ENCODE measurements around the gene MED28. TPM values are rescaled to one million over a fixed set of nuclear protein-coding genes. Genes with fewer than 3 reads are reported as not detected.
"Not testable (repeated sequence)": the region's sequence is repeated elsewhere in the genome, so short reads cannot be mapped to it uniquely, and the experiment has no call there.

Gene MED28
- polyA plus RNA-seq, 1 donor from 2014 or later, result 33.7 TPM

- Histone ChIP-seq H3K9ac (ENCODE audit: low read length) (no peak overlapping the region), H3K36me3 (ENCODE audit: insufficient read depth, low read length) (no peaks in the 10 kb centered on the region), H3K27ac (ENCODE audit: low read length) (no peak overlapping the region), H3K4me2 (ENCODE audit: low read length) (no peak overlapping the region), H3K9me2 (ENCODE audit: insufficient read depth, low read length) (no peaks in the 10 kb centered on the region), H3F3A (ENCODE audit: insufficient read depth, low read length, poor library complexity, severe bottlenecking) (no peaks in the 10 kb centered on the region), H2AFZ (ENCODE audit: low read depth, low read length) (no peak overlapping the region), H3K4me3 (ENCODE audit: low read length) (no peak overlapping the region), H3K27me3 (ENCODE audit: insufficient read depth, low read depth, low read length) (no peaks in the 10 kb centered on the region), H4K20me1 (ENCODE audit: insufficient read depth) (no peaks in the 10 kb centered on the region), H3K79me2 (replicated peaks; ENCODE audit: insufficient read depth, low read length) (no peaks in the 10 kb centered on the region), H3K9me3 (ENCODE audit: low read length) (no peaks in the 10 kb centered on the region)
- no peak for TF ChIP-seq RAD21 (conservative IDR thresholded peaks at IDR 0.05)
- no peak for TF ChIP-seq TAF1 (IDR thresholded peaks at IDR 0.05; ENCODE audit: low read depth)
- TF ChIP-seq EP300 (conservative IDR thresholded peaks at IDR 0.05; ENCODE audit: poor library complexity, severe bottlenecking), result no peak
- TF ChIP-seq MXI1 (conservative IDR thresholded peaks at IDR 0.05; ENCODE audit: poor library complexity, severe bottlenecking), result no peak
- no peak for TF ChIP-seq CTCF (IDR thresholded peaks at IDR 0.05; ENCODE audit: poor library complexity, severe bottlenecking)
- TF ChIP-seq, protein P1, sequence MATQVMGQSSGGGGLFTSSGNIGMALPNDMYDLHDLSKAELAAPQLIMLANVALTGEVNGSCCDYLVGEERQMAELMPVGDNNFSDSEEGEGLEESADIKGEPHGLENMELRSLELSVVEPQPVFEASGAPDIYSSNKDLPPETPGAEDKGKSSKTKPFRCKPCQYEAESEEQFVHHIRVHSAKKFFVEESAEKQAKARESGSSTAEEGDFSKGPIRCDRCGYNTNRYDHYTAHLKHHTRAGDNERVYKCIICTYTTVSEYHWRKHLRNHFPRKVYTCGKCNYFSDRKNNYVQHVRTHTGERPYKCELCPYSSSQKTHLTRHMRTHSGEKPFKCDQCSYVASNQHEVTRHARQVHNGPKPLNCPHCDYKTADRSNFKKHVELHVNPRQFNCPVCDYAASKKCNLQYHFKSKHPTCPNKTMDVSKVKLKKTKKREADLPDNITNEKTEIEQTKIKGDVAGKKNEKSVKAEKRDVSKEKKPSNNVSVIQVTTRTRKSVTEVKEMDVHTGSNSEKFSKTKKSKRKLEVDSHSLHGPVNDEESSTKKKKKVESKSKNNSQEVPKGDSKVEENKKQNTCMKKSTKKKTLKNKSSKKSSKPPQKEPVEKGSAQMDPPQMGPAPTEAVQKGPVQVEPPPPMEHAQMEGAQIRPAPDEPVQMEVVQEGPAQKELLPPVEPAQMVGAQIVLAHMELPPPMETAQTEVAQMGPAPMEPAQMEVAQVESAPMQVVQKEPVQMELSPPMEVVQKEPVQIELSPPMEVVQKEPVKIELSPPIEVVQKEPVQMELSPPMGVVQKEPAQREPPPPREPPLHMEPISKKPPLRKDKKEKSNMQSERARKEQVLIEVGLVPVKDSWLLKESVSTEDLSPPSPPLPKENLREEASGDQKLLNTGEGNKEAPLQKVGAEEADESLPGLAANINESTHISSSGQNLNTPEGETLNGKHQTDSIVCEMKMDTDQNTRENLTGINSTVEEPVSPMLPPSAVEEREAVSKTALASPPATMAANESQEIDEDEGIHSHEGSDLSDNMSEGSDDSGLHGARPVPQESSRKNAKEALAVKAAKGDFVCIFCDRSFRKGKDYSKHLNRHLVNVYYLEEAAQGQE (IDR thresholded peaks at IDR 0.05; ENCODE audit: borderline replicate concordance), result no peak
- TF ChIP-seq POLR2AphosphoS5 (IDR thresholded peaks at IDR 0.05), result no peak
- no peak for TF ChIP-seq SMC3 (conservative IDR thresholded peaks at IDR 0.05; ENCODE audit: poor library complexity)
- TF ChIP-seq EZH2 (IDR thresholded peaks at IDR 0.05; ENCODE audit: borderline replicate concordance, insufficient read depth, low read length, poor library complexity, severe bottlenecking), result no peak
These were observed 47.2 kb upstream of the MED28 start for GRCh38 chr4:17567271-17567670.

GRCh38 chr4:17574206-17574605 is 40.2 kb upstream of the MED28 start:
- Histone ChIP-seq H2AFZ (ENCODE audit: low read depth, low read length) (no peak overlapping the region), H3K9me2 (ENCODE audit: insufficient read depth, low read length) (no peaks in the 10 kb centered on the region), H3K4me2 (ENCODE audit: low read length) (no peak overlapping the region), H3K79me2 (replicated peaks; ENCODE audit: insufficient read depth, low read length) (no peaks in the 10 kb centered on the region), H3K36me3 (ENCODE audit: insufficient read depth, low read length) (no peaks in the 10 kb centered on the region), H3K27me3 (ENCODE audit: insufficient read depth, low read depth, low read length) (no peaks in the 10 kb centered on the region), H3K9me3 (ENCODE audit: low read length) (no peaks in the 10 kb centered on the region), H4K20me1 (ENCODE audit: insufficient read depth) (no peaks in the 10 kb centered on the region), H3F3A (ENCODE audit: insufficient read depth, low read length, poor library complexity, severe bottlenecking) (peaks cover 5% of the 10 kb centered on the region), H3K27ac (ENCODE audit: low read length) (no peak overlapping the region), H3K4me3 (ENCODE audit: low read length) (no peak overlapping the region), H3K9ac (ENCODE audit: low read length) (no peak overlapping the region)
- no peak for TF ChIP-seq EZH2 (IDR thresholded peaks at IDR 0.05; ENCODE audit: borderline replicate concordance, insufficient read depth, low read length, poor library complexity, severe bottlenecking)
- TF ChIP-seq, protein P1 (IDR thresholded peaks at IDR 0.05; ENCODE audit: borderline replicate concordance), result no peak

DNA sequence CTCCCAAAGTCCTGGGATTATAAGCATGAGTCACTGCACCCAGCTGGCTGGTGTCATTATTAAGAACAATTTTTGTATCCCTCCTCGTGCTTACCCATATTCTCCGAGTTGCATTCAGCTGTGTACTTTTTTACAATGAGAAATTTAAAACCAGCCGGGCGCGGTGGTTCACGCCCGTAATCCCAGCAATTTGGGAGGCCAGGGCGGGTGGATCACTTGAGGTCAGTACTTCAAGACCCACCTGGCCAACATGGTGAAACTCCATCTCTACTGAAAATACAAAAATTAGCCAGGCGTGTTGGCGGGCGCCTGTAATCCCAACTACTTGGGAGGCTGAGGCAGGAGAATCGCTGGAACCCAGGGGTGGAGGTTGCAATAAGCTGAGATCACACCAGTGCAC is 39.3 kb upstream of the MED28 start:
- H3K9ac ChIP-seq (ENCODE audit: low read length), result not testable (repeated sequence)

More for the DNA sequence above, 39.3 kb upstream of the MED28 start:
- H3K27ac ChIP-seq (ENCODE audit: low read length); H3K9me2 ChIP-seq (ENCODE audit: insufficient read depth, low read length); H3K36me3 ChIP-seq (ENCODE audit: insufficient read depth, low read length); H3K9me3 ChIP-seq (ENCODE audit: low read length); H3K27me3 ChIP-seq (ENCODE audit: insufficient read depth, low read depth, low read length); H3K4me2 ChIP-seq (ENCODE audit: low read length); H4K20me1 ChIP-seq (ENCODE audit: insufficient read depth); H2AFZ ChIP-seq (ENCODE audit: low read depth, low read length); H3F3A ChIP-seq (ENCODE audit: insufficient read depth, low read length, poor library complexity, severe bottlenecking); H3K4me3 ChIP-seq (ENCODE audit: low read length); H3K79me2 ChIP-seq (replicated peaks; ENCODE audit: insufficient read depth, low read length): not testable (repeated sequence)
